Ishikawa (cell line): ENCODE results near the gene INPP4B.

Experiments used
- EGR1 ChIP-seq: IDR thresholded peaks from 2 replicates; pipeline ENCODE4 v1.6.1; 2012
- REST ChIP-seq: IDR thresholded peaks from 2 replicates; pipeline ENCODE4 v1.6.1; 2012; ENCODE audit warnings: low read depth, mild to moderate bottlenecking
- YY1 ChIP-seq: IDR thresholded peaks from 2 replicates; pipeline ENCODE4 v1.6.1; 2012; ENCODE audit warnings: low read depth
- ZBTB7A ChIP-seq: IDR thresholded peaks from 2 replicates; pipeline ENCODE4 v1.6.1; 2012; ENCODE audit warnings: low read depth
- TF ChIP-seq, protein P1 (sequence below): IDR thresholded peaks from 2 replicates; pipeline ENCODE4 v1.6.1; 2012

- TF ChIP-seq EGR1 (no peak), ZBTB7A (no peak), REST (no peak), YY1 (no peak)
- TF ChIP-seq, protein P1, sequence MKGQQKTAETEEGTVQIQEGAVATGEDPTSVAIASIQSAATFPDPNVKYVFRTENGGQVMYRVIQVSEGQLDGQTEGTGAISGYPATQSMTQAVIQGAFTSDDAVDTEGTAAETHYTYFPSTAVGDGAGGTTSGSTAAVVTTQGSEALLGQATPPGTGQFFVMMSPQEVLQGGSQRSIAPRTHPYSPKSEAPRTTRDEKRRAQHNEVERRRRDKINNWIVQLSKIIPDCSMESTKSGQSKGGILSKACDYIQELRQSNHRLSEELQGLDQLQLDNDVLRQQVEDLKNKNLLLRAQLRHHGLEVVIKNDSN: no peak
Measured at GRCh38 chr4:142348613-142349021, 497.5 kb downstream of the INPP4B start.
